HG03025 (cell line): ENCODE results near the gene PDLIM4.

Experiments
- ATAC-seq: cut with Tn5 transposase; IDR thresholded peaks from one replicate; pipeline ENCODE4 v1.9.1; 2021; ENCODE audit warnings: mild to moderate bottlenecking, moderate library complexity; ENCODE audit not compliant: unreplicated experiment, low FRiP score

PDLIM4 gene

DNA sequence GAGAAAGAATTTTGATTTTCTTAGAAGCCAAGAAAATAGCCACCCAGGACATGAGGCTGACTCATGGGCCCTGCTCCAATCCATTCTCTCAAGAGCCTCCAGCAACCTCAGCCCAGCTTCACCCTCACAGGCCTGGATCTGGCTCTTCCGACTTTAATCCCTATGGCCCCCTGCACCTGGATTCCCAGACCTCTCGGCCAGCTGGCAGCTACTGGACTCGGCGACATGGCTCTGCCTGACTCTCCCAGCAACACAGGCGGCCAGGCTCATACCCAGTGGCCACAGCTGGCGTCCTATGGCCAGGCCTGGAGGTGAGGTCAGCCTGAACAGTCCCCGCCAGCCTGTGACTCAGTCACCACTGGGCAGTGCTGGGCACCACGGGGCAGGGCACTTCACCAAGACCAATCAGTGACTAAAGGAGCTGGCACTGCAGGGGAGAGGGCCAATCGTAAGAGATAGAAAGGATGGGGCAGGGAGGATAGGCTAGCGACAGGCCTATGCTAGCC is 6.2 kb upstream of the PDLIM4 start:
- no peak for ATAC-seq

DNA sequence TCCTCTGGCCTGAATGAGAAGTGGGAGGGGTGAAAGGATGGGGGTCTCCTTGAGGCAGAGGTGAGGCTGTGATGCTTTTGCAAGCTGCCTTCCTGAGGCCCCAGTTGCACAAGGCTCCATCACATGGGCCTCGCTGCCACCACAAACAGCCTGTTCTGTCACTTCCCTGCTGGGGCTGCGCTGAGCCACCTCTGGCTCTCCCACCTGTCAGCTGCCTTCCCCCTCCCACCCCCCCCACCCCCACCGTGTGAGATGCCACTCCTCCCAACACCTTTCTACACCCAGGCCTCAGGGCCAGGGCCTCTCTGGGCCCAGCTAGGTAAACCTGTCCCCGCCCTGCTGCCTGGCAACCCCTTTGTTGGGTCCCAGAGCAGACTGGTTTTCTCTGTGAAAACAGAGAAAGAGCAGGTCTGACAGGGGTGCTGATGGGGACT is 4.5 kb upstream of the PDLIM4 start:
- ATAC-seq: no peak

DNA sequence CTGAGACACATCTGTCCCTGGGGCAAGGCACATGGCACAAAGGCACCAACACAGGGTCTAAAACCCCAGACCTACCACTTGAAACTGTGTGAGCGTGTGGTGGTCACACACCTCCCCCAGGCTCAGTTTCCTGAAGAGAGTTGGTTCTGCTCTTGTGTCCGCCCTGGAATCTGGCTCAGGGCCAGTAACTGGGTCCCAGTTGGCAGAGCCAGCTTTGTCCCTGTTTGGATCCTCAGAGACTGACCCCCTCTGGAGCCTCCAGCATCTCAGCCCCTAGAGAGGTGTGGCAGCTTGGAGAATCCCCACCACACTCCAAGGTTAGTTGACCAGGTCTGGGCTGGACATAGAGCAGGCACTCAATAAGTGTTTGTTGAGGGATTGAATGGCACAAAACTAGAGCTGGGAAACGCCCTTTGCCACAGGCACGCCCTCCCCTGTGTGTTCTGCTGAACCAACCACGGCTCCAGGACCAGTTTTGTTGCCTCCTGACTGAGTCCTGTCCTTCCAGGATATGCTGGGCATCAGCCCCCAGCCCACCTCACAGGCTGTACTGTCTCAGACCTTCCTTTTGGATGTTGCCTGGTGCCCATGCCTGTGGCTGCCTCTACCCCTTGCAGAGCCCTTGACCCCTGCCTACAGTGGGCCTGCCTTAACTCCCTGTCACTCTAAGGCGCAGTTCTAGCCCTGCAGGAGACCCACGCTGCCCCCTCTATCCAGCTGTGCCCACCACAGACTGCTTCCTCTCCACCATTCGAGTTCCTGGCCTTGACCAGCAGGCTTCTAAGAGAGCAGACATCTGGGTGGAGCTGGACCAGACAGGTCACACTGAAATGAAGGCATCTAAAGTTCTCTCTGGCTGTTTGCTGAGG is 3.8 kb upstream of the PDLIM4 start:
- ATAC-seq: no peak

DNA sequence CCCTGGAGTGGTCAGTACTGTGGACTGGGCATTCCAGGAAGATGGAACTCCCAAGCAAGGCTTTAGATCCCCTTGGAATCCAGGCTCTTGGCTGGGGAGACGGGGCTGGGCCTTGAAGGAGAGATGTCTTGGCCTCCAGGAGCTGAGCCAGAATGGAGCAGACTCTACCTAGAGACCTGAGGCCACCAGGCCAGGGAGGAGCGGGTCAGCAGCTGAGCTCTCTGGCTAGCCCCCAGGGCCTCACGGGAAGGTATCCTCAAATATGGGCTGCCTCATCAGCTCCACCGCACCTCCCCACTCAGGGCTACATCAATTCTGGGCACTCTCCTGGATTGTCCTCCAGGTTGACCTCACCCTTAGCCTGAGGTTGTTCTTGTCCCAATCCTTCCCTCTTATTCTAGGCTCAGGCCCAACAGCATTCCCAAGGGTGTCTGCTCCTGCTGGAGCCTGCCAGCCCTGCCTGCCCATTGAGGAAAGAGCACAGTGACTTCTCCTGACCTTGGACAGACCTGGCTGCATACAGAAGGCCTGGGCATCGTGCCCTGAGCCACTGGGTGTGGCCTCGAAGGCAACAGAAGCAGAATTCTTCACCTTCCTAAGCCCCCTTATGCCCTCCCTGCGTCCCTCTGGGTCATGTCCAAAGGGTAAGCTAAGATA is 3.0 kb upstream of the PDLIM4 start:
- no peak for ATAC-seq

DNA sequence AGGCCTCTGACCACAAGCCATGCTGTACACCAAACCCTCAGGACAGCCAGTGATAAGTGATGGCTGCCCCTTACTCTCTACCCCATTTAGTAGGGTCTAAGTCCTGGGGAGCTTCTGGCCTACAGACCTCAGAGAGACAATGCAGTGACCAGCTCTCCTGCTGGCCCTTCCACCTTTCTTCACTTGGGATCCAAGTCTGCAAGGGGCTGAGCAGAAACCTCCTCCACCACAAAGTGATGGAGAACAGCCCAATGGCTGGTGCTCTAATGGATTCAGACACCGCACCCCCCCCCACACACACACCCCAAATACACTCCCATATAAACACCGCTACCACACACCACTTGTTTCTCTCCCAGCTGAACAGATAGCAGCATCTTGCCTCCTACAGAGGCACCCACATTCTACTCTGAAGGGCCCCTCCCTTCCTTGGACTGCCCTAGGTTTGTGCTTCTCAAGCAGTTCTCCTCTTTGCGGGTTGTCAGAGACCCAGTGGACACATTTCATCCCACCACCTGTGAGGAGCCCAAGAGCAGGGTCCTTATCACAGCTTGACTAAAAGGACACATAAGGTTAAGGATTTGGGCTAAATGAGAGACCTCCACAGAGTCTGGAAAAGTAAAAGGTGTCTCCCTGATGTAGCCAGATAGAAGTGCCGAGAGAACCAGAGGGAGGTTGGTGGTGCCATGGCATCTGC is 1.3 kb upstream of the PDLIM4 start:
- ATAC-seq: no peak

DNA sequence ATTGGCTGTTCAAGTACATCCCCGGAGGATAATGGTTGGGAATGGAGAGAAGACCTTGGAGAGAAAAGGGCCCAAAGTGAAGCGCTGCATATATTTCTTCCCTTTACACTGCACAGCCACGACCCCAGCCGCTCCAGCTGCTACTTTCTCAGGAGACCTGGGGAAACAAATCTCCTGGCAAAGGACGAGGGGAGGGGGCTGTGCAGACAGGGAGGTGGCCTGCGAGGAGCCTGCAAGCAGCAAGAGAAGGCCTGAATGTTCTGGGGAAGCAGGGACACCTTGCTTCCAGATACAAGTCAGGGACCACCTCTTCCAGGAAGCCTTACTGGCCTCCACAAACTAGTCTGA is 739 bp upstream of the PDLIM4 start:
- ATAC-seq: no peak

DNA sequence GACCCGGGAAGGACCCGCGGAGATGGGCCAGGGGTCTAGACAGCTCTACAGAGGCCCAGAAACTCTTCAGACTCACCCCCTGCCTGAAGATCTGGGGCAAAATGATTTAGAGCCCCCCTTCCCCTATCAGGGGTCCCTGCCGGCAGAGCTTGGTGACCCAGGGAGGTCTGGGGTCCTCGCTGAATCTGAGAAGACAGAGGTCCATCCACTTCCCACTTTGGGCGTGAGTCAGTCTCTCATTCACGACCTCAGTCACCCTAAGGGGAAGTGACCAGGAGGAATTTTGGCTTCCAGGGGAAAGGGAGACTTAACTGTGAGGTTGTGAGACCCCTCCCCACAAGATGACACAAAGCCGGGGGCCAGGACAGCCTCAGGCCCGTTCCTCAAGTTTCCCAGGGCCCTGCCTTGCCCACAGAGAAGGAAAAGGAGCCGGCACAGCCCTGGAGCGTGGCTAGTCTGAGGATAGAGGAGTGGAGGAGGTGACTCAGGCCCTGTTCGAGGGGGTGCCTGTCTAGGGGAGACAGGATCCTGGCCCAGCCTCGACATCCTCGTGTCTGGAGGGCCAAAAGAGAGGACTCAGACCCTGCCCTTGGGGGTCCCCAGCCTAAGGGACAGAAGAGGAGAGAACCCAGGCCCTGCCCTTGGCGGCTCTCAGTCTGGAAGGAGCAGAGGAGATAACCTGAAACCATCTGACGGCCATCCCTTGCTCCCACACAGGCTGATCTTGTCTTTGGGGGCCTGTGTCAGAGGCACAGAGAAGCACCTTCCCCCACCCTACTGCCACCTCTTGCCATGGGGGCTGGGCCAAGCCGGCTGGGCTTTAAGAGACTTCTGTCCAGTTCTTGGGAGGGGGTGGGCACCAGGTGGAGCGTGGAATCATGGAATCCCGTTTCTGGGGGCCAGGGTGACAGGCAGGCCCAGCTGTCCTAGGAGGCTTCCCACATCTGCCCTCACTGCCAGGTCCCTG is 889 bp downstream of the PDLIM4 start:
- no peak for ATAC-seq

DNA sequence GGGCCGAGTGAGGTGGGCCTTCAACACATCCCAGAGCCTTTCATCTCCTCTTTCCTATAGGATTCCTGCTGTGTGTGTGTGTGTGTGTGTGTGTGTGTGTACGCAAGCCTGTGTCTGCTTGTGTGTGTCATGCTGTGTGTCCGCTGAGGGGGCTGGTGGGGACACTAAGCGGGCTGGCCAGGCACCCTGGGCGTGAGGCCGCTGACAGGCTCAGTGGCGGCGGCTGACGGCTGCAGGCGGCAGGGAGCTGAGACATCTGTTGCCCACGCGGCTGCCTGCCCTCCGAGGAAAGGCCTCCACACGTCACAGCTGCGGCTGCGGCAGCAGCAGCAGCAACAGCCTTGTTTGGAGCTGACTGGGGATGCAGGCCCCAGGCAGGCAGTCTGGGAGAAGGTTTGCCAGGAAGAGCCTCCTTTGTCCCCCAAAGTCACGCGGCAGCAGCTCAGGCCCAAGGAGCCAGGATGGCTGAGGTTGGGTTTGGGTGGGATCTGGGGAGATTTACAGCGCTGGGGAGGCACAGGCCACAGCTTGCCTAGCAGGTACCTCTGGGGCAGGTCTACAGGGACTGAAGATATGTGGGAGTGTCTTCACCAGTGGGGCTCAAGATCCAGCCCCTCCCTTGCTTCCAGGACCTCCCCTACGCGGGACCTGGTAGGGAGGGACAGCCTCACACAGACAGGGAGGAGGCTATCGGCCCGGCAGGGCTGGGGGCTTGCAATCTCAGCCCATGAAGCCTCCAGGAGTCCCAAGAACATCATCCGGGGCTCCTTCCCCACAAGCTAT is 1.8 kb downstream of the PDLIM4 start:
- ATAC-seq: no peak

DNA sequence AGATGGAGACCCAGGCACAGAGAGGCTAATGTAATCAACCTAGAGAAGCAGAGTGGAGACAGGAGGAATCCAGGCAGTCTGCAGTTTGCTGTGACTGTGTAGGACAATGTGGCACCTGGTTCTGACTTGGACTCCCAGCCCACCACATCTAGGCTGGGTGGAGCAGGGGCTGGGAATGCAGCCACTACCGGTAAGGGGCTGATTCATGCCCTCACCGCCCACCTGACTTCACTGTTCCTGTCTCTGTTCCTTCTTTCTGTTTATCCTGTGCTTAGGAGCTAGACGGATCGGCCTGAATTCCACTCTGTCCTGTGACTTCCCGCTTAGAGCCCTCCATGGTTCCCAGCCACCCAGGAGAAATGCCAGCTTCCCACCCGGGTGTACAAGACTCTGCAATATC is 2.6 kb downstream of the PDLIM4 start:
- no peak for ATAC-seq

DNA sequence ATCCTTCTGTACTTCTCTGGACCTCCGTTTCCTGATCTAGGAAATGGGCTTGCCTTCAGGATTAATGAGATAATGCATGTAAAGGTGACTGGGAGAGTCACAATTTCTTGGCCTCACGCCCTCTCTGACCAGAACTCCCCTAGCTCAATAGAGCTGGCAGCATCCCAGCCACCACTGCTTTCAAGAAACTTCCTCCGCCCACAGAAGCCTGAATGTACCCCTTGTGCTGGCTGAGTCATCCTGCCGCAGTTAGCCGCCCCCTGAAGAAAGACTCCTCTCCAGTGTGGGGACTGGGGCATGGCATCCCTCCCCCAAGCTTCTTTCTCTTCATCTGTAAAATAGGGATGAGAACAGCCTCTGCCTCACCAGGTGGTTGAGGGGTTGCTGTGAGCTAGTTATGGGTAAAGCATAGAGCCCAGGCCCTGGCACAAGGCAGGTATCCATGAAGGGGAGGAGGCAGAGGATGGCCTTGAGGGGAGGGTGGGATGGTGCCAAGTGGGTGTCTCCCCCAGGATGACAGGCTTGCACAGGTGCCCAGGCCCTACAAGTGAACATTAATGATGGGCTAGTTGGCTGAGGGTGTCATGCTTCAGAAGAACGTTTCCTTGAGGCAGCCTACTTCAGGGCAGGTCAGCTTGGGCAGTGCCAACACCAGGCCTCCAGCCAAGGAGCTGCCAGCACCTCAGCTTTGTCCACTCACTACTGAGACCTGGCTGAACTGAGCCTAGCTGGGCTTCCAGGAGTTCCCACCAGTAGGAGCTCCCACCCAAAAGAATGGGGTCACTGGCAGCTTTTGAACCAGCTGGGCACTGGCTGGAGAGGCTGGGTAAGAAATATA is 3.4 kb downstream of the PDLIM4 start:
- ATAC-seq: no peak

DNA sequence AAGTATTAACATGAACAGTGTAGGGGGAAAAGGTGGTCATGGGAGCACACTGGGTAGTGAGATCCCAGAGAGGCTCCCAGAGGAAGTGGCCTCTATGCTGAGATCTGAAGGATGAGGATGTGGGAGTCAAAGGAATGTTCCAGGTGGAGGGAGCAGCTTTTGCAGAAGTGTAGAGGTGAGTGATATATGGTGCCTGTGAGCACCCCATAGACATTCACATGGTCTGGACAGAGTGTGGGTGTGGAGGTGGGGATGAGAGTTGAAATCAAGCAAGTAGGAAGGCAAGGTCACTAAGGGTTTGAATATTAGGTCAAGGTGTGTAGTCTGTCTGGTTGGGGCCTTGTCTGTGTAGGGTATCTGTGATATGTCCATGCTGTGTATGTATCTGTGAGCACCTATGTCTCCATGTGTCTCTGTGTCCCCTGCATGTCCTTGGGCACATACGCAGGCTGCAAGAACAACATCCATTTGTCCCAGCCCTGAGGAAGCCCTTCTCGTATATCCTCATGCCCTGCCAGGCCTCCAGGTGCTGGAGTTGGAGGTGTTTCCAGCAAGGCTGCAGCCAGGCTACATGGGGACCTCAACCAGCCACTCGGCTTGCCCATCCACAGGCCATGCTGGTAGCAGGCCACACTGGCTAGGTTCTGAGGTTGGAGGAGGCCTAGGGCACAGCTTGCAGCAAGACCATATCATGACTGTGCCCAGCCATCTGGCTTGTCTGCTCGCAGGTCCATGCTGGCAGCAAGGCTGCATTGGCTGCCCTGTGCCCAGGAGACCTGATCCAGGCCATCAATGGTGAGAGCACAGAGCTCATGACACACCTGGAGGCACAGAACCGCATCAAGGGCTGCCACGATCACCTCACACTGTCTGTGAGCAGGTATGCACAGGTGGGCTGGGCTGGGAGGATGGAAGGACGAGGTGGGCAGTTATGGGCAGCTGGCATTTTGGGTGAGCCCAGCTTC is 4.7 kb downstream of the PDLIM4 start:
- ATAC-seq: no peak

DNA sequence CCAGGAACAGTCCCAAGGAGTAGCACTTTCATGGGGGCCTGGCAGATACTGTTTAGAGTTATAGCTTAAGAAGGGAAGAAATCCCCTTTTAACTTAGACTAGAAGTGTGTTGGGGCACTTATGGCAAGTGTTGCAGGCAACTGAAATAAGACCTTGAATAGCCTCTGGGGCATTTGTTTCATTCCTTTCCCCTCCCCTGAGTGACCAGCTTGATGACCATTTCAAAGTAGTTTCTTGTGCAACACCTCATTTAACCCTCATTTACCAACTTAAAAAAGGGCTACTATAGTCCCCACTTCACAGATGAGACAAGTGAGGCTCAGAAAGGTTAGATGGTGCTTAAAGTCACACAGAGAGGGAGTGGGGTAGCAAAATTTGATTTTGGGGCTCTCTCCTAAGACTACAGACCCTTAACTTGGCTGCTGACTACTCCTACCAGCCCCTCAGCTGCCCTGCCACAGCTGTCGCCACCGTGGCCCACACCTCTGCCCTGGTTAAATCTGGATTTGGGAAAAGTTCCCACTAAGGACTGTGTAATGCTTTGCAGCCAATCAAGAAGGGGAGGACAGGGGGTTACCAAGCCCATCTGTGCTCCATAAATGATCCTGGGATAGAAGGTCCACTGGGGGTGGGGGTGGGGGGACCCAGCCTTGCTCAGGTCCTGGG is 5.5 kb downstream of the PDLIM4 start:
- ATAC-seq: no peak

DNA sequence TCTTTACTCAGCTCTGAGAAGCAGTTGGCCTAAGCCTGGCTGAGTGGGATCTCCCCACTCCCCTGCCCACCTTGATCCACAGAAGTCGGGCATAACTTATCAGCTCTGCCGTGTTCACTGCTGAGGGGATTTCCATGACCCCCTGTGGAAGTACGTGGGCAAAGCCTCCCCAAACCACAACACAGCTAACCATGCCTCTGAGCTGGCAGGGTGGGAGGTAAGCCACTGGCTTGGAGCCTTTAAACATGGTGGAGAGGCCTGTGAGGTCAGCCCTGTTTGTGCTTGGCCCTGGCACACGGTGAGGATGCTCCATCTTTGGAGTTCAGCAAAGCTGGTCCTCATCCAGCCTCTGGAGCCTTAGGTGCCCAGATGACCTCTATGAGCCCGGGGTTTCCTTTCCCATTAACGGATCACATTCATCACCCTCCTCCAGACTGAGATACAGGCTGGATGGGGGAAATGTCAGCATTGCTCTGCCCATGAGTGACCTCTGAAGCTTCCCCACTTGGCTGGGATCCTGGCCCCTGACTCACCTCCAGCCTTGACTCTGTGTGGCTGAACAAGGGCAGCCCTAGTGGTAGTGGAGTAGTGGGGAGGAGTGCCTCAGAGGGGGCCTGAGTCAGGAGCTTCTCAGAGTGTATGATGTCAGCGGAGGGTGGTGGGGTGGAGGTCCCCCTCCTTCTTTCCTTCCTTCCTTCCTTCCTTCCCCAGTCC is 6.2 kb downstream of the PDLIM4 start:
- ATAC-seq: no peak

DNA sequence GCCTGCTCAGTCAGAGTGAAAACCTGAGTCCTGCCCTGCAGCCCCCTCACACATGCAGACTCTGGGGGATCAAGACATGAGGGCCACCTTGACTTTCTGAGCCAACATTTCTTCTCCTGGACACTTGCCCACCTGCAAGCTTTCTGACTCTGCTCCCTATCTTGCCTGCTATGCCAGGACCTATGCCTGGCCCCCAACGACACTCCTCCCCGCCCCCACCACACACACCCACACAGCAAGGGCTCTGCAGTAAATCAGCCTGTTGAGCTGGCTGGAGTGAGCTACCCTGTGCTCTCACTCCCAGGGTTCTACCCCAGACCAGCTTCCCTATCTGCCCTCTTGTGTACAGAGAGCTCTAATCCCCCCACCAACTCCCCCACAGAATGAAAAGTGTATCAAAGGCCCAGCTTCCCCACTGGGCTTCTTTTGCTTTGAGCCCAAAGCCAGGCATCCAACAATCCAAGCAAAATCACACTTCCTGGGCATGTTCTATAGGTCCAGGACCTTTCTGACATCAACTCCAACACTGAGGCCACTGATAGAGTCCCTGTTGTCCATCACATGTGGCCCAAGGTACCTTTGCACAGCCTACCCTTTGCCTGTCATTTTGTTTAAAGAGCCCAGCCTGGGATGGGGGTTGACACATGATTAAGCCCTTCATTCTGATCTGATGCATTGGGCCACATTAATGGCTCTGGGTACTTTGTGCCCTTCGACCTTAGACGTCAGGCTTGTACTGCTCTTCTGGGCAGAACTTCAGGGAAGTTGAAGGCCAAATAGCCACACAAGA is 7.2 kb downstream of the PDLIM4 start:
- ATAC-seq: no peak

DNA sequence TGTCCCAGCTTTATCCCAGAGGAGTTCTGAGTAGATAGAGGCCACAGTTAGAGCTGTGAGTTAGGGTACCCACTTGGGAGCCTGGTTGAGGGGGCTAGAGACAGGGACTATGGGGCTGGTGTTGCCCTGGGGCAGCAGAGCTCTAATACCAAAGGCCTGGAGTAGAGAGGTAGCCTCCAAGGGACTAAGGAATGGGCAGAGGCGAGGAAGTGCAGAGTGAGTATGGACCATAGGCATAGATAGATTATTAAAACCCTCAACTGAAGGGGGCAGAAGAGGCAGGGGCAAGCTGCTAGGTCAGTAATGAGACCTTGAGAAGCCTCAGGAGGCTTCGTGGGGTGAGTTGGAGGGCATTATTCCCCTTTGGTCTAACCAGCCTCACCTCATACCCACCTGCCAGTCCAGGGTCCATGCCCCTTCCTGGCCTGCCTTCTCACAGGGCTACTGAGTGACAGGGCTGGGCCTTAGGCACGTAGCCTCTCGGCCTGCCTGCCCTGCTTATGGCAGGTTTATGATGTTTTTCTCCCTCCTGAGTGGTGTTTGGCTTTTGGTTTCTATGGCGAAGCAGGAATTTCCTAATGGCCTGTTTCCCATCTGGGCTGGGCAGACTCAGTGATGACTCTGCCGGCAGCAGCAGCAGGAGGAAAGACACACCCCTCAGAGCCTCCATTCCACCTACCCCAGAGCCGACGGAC is 8.0 kb downstream of the PDLIM4 start:
- no peak for ATAC-seq
